C4-2B (cell line): ENCODE results near the gene DDIT3.
"Not testable (repeated sequence)": the region's sequence is repeated elsewhere in the genome, so short reads cannot be mapped to it uniquely, and the experiment has no call there.

Source experiments
- H3K27ac ChIP-seq: fragments of 450-650 bp; 2 replicates; pipeline ENCODE4 v1.5.1; 2017
- CTCF ChIP-seq: fragments of 450-650 bp; conservative IDR thresholded peaks from 2 replicates; pipeline ENCODE4 v1.5.1; 2017; ENCODE audit warnings: mild to moderate bottlenecking
- ZFX ChIP-seq: fragments of 450-650 bp; IDR thresholded peaks from 2 replicates; pipeline ENCODE4 v1.6.1; 2017

The DDIT3 gene

GRCh38 chr12:57518176-57518919 lies 2.0 kb downstream of the DDIT3 start:
- no peak for TF ChIP-seq CTCF
- TF ChIP-seq ZFX, result no peak
- peak overlapping the region; percentile 88 for H3K27ac ChIP-seq

- peak overlapping the region; percentile 35 for H3K27ac ChIP-seq
Measured at GRCh38 chr12:57517718-57518117, 2.6 kb downstream of the DDIT3 start.

- TF ChIP-seq ZFX (no peak), CTCF (no peak)
- H3K27ac ChIP-seq, result peak overlapping the region; percentile 38
Measured at GRCh38 chr12:57517187-57517586, 3.1 kb downstream of the DDIT3 start.

GRCh38 chr12:57516617-57517153 lies 3.6 kb downstream of the DDIT3 start:
- H3K27ac ChIP-seq, result peak overlapping the region; percentile 38
- TF ChIP-seq ZFX (no peak), CTCF (no peak)

GRCh38 chr12:57515934-57516541 lies 4.3 kb downstream of the DDIT3 start:
- H3K27ac ChIP-seq, result peak overlapping the region; percentile 38; the same call in 1 of the 2 replicates
- TF ChIP-seq ZFX (no peak), CTCF (no peak)

DNA sequence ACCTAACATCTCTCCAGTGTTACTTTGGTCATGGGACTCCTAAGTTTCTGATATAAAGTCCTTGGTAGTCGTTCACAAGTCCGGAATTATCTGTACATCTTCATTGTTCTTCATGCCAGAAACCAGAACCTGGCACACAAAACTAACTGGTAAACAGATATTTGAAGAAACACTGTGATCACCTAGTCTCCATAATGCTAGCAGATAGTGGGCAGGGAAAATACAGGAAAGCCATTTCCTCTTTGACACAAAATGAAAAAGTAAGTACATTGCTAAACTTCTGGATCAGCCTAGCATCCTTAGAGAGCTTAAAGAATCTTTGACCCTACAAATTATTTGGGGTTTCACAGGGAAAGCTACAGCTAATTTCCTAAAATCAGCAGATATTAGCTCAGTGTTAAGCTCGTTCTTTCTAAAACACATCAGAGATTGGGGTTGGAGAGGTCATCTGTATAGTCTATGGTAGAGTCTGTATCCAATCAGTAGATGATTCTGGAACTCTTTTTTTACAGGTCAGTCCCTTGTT lies 4.8 kb downstream of the DDIT3 start:
- H3K27ac ChIP-seq, result peak overlapping the region; percentile 74
- no peak for TF ChIP-seq ZFX
- TF ChIP-seq CTCF, result no peak

DNA sequence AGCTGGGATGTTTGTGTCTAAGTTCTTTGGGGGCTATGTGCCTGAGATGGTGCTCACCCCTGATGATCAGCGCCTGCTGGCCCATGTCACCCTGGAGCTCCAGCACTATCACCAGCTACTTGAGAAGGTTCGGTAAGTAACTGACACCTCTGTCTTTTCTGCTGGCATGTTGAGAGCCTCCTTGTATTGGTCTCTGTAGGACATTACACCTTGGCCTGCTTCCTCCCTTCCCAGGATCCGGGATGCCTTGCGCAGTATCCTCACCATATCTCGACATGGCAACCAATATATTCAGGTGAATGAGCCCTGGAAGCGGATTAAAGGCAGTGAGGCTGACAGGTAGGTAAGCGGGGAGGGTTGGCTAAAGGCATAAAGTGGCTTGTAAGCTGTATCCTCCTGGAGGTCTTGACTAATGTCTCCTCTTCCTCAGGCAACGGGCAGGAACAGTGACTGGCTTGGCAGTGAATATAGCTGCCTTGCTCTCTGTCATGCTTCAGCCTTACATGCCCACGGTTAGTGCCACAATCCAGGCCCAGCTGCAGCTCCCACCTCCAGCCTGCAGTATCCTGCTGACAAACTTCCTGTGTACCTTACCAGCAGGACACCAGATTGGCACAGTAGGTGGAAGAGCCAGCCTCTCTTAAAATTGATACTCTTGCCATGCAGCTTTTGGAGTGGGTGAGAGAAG lies 5.5 kb downstream of the DDIT3 start:
- TF ChIP-seq ZFX (no peak), CTCF (no peak)
- peak overlapping the region; percentile 74 for H3K27ac ChIP-seq

- peak overlapping the region; percentile 74 for H3K27ac ChIP-seq
Measured at GRCh38 chr12:57514246-57514645, 6.1 kb downstream of the DDIT3 start.

DNA sequence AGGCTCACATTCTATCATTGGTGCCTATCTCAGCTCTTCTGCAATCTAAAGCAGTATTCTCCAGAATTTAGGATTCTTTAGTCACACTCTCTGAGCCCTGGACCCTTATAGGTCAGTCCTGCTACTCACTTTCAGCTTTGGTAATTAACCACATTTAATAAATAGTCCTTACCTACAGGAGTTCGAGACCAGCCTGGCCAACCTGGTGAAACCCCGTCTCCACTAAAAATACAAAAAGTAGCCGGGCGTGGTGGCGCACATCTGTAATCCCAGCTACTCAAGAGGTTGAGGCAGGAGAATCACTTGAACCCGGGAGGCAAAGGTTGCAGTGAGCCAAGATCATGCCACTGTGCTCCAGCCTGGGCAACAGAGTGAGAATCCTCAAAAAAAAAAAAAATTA lies 6.6 kb downstream of the DDIT3 start:
- not testable (repeated sequence) for H3K27ac ChIP-seq
